HG03520 (cell line): Measurements from ENCODE around the gene SMYD4.
A peak's percentile ranks its signal among the peaks of the same experiment; 100 is the strongest.
"Not testable (repeated sequence)": the region's sequence is repeated elsewhere in the genome, so short reads cannot be mapped to it uniquely, and the experiment has no call there.

Experiments
- ATAC-seq: cut with Tn5 transposase; IDR thresholded peaks from one replicate; pipeline ENCODE4 v1.9.1; 2021; ENCODE audit warnings: mild to moderate bottlenecking, moderate library complexity; ENCODE audit not compliant: unreplicated experiment

The SMYD4 gene, protein sequence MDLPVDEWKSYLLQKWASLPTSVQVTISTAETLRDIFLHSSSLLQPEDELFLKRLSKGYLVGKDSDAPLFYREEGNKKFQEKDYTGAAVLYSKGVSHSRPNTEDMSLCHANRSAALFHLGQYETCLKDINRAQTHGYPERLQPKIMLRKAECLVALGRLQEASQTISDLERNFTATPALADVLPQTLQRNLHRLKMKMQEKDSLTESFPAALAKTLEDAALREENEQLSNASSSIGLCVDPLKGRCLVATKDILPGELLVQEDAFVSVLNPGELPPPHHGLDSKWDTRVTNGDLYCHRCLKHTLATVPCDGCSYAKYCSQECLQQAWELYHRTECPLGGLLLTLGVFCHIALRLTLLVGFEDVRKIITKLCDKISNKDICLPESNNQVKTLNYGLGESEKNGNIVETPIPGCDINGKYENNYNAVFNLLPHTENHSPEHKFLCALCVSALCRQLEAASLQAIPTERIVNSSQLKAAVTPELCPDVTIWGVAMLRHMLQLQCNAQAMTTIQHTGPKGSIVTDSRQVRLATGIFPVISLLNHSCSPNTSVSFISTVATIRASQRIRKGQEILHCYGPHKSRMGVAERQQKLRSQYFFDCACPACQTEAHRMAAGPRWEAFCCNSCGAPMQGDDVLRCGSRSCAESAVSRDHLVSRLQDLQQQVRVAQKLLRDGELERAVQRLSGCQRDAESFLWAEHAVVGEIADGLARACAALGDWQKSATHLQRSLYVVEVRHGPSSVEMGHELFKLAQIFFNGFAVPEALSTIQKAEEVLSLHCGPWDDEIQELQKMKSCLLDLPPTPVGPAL

GRCh38 chr17:1829592-1830257, at the start of gene SMYD4, which contains the start of gene RPA1:
TSS of gene SMYD4 (minus strand) at chr17:1829902. CDS start at chr17:1827994, 1,908 bp downstream.
TSS of gene RPA1 (plus strand) at chr17:1830005. CDS start at chr17:1830094, 89 bp downstream.
- peak; percentile 78 for ATAC-seq

DNA sequence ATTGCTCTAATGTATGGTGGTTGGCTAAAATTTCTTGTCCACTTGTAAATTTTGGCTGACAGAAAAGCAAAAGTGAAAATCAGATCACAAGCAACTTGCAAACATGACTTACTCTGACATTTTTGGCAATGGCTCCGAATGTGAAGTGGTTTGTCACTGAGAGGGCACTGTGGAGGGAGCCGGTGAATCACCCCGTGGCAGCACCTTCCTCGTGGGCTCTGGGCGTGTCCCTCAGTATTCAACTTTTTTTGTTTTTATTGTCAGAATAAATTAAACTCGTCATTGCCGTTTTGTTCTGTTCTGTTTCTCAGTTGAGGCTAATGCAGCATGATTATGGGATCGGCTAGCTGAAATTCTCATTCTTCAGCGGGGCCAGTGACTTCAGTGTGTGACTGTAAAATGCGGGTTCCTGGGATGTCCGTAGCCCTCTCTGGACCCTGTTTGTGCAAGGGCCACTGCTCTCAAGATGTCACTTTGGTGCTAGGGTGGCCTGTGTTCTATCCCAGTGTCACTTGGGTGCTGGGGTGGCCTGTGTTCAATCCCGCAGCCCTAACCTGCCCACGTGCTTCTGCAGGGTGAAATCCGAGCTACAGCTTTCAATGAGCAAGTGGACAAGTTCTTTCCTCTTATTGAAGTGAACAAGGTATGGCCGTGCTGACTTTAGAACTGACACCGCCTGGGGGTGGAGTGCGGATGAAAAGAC, 48.9 kb upstream of the SMYD4 start:
- ATAC-seq = no peak

DNA sequence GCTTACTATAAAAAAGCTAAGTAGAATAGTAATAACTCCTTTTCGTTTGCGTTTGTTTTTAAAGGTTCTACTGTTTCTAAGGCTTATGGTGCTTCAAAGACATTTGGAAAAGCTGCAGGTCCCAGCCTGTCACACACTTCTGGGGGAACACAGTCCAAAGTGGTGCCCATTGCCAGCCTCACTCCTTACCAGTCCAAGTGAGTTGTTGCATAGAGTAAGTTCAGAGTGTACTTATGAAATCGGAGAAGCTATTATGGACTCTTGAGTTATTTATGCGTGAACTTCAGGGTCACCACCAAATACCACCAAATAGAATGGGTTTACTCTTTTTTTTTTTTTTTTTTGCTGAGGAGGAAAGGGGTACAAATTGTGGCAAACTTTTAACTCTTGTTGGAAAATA, 45.9 kb upstream of the SMYD4 start:
- no peak for ATAC-seq

DNA sequence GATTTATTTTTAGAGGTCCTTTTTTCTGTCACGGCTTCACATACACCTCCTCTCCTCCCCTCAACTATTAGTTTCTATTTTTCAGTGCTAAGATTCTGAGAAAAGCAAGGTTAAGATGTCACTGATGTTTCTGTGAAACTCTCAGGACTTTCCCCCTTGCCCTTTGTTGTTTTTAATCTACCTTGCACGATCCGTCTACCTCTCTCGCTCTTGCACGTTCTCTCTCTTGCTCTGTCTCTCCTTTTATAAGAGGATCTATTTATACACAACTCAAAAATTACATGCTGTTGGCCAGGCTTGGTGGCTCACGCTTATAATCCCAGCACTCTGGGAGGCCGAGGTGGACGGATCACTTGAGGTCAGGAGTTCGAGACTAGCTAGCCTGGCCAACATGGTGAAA, 43.7 kb upstream of the SMYD4 start:
- no peak for ATAC-seq

DNA sequence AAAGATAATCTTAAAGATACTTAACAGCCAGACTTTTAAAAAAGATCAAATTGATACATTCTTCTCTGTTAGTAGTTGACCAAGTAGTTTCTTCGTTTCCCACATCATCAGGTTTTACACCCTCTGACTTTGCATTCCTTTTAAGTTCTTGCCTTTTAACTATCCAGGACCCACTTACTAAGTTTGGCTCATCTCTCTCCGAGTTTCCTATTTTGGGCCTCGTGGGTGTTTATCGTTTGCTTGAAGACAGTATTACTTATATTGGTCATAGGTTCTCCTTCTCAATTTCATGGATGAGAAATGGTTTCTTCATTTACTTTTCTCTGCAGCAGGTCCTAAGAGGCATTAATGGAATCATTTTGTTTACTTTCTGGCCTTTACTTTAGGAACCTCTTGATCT, 43.3 kb upstream of the SMYD4 start:
- no peak for ATAC-seq

DNA sequence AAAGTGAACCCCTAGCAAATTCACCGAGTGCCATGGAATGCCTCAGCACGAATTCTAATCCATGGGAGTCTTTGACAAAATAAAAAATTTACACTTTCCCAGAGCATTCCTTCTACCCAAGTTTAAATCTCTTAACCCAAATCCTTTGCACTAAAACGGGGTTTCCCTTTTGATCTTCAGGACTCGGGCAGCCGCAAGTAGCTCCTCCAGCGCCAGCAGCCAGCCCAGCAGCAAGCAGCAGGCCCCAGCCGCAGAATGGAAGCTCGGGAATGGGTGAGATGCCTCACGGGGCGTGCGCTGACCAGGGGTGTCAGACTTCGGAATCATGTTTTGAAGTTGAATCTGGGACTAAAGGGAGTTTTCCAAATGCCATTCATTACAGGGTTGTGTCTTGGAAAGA, 42.6 kb upstream of the SMYD4 start:
- ATAC-seq = no peak

- ATAC-seq = no peak
These were observed 42.1 kb upstream of the SMYD4 start for GRCh38 chr17:1871756-1872155.

DNA sequence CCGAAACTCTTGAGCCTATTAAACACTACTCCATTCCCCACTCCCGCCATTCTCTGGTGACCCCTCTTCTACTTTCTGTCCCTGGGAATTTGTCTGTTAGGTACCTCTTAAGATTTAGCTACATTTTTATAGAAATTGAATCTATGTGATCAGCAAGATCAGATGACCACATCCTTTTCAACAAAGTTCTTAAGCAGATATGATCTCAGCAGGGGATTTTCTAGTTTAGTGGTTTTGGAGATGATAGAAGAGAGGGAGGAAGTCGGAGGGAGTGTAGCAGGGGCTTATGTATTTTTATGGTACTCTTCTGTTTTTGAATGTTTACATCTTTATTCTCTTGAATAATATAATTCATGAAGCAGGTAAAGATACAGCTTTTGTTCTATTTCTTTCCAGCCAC, 40.9 kb upstream of the SMYD4 start:
- ATAC-seq = no peak

GRCh38 chr17:1868090-1868489, 38.4 kb upstream of the SMYD4 start:
- ATAC-seq = no peak

DNA sequence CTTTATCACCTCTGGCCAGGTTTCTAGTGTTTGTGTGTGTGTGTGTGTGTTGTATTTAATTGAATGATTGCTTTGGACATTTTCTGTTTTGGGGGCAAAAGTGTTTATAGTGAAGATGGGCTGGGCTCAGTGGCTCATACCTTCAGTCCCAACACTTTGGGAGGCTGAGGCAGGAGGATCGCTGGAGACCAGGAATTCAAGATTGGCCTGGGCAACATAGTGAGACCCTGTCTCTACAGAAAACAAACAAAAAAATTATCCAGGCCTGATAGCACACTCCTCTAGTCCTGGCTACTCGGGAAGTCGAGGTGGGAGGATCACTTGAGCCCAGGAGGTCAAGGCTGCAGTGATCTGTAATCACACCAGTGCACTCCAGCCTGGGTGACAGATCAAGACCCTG, 37.6 kb upstream of the SMYD4 start:
- no peak for ATAC-seq

GRCh38 chr17:1865252-1866037, 35.7 kb upstream of the SMYD4 start:
- no peak for ATAC-seq

DNA sequence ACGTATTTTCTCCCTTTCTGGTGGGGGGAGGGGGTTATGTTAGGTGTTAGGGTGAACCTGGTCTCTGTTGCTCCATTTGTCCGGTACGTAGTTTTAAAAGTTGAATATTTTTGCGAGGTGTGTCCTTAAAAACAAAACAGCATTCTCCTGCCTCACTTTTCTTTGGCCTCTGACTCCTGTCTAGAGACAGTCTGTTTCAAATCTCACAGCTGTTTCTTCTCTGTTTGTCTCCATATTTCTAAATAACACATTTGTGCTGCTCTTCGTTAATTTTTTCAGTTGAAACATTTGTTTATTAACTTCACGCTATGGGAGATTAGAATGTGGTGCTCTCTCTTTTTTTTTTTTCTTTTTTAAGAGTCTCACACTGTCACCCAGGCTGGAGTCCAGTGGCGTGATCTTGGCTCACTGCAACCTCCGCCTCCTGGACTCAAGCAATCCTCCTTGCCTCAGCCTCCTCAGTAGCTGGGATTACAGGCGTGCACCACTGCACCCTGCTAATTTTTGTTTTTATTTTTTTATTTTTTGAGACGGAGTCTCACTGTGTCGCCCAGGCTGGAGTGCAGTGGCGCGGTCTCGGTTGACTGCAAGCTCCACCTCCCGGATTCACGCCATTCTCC, 31.8 kb upstream of the SMYD4 start:
- ATAC-seq = no peak

DNA sequence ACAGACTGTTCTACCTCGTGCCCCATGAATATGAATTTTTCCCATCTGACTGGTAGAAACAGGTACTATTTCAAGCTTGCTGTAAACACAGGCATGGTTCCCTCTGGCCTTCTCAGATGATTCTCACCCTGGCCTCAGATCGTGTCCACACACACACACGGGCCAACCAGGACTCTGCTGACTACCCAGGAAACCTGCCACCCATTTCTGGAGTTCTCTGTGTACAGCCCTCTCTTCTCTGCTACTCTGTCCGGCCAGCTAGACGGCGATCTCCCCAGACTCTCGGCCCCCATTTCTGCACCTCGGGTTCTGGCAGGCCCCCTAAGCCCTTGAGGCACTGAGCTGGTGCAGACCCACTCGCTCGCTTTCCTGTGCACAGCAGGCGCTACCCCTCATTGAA, 31.3 kb upstream of the SMYD4 start:
- ATAC-seq = no peak

DNA sequence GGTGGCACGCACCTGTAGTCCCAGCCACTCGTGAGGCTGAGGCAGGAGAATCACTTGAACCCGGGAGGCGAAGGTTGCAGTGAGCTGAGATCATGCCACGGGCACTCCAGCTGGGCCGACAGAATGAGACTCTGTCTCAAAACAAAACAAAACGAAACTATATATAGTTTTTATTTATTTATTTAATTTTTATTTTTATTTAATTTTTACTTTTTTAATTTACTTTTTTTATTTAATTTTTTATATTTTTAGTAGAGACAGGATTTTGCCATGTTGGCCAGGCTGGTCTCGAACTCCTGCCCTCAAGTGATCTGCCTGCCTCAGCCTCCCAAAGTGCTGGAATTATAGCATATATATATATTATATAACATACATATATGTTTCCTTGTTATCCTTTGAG, 26.8 kb upstream of the SMYD4 start:
- ATAC-seq = not testable (repeated sequence)

DNA sequence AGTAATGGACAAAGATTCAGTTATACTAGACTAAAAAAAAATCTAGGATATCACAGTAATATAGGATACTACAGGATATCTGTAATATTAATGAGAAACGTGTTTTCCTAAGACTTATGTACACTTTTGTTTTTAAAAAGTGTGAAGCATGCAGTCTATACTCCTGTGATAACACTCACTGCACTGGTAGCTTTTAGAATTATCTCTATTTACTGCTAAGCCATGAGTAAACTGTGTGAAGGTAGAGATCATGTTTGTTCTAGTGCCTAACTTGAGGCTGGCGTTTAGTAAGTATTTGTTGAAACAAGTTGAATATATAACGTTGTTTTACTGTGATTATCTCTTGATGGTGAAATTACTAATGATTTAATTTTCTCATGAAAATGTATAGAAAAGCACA, 24.0 kb upstream of the SMYD4 start:
- no peak for ATAC-seq

GRCh38 chr17:1852327-1852726, 22.6 kb upstream of the SMYD4 start:
- no peak for ATAC-seq

DNA sequence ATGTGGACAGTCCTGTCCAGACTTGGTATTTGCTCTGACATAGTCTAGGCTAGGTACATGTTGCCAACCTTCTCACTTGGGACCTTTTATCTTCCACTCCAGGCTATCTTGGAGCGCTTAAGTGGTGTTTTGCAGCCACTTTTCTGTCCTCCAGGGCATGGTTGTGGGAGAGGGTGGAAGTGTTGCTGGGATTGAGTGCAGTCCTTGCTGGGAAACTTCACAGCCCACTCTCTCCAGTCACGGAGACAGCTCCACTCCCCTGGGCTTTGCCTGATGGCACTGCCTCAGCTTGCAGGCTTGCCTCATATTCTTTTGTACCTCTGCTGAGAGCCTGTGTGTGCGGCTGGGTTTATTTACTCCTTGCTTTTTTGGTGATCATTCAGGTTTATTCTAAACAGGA, 17.5 kb upstream of the SMYD4 start:
- ATAC-seq = no peak

- ATAC-seq = no peak
These were observed 14.2 kb upstream of the SMYD4 start for GRCh38 chr17:1843947-1844346.

GRCh38 chr17:1839516-1839915, 9.8 kb upstream of the SMYD4 start:
- no peak for ATAC-seq
